Body of pancreas (tissue), 4 donors: ENCODE data around the gene LCA5L.

ENCODE experiments used
- POLR2A ChIP-seq, 3 donors: fragments of 450-650 bp; IDR thresholded peaks; one replicate each; pipeline ENCODE4 v1.6.1; 2016; ENCODE audit warnings: antibody characterized with exemption in 3 of 3, mild to moderate bottlenecking in 2 of 3
- TF ChIP-seq, protein P1 (sequence below), 7 experiments: fragments of 450-650 bp in 4 of 7; fragments of 200-600 bp in 3 of 7; sonication (generic) in 3 of 7; IDR thresholded peaks; one replicate each; pipeline ENCODE4 v1.5.1; 2016 to 2019; ENCODE audit warnings: antibody characterized with exemption in 7 of 7

DNA sequence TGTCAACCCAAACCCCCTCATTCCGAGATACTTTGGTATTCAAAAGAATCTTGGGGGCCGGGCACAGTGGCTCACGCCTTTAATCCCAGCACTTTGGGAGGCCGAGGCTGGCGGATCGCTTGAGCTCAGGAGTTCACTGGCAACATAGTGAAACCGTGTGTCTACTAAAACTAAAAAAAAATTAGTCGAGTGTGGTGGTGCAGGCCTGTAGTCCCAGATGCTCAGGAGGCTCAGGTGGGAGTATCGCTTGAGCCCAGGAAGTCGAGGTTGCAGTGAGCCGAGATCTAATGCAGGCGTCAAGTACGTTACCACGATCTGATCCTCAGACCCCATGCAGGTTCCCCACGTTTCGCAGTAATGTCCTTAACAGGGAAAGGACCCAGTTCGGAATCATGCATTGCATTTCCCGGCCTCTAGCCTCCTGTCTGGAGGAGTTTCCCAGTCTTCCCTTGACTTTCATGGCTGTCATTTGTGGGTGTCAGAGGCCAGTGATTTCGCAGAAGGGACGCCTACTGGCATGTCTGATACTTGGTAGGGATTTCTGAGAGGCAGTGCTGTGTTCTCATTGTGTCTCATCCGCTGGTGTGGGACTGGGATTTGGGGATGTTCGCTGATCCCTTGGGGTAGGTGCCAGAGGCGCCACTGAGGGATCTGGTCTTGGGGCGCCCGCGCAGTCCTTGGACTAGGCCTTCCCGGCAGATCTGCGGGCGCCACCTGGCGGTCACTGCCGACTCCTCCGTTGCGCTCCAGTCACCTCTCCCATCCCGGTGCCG, 57.4 kb downstream of the LCA5L start:
- peak in 1 of 3 donors; percentile 7 for TF ChIP-seq POLR2A (IDR thresholded peaks at IDR 0.05)
- TF ChIP-seq, protein P1, sequence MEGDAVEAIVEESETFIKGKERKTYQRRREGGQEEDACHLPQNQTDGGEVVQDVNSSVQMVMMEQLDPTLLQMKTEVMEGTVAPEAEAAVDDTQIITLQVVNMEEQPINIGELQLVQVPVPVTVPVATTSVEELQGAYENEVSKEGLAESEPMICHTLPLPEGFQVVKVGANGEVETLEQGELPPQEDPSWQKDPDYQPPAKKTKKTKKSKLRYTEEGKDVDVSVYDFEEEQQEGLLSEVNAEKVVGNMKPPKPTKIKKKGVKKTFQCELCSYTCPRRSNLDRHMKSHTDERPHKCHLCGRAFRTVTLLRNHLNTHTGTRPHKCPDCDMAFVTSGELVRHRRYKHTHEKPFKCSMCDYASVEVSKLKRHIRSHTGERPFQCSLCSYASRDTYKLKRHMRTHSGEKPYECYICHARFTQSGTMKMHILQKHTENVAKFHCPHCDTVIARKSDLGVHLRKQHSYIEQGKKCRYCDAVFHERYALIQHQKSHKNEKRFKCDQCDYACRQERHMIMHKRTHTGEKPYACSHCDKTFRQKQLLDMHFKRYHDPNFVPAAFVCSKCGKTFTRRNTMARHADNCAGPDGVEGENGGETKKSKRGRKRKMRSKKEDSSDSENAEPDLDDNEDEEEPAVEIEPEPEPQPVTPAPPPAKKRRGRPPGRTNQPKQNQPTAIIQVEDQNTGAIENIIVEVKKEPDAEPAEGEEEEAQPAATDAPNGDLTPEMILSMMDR (IDR thresholded peaks at IDR 0.05), result peak; percentile 80 to 94 (median 90)
